A549 (cell line): ENCODE data around the gene LCK. TPM values are rescaled to one million over a fixed set of nuclear protein-coding genes. Genes with fewer than 3 reads are reported as not detected.

Experiments used
- CBX2 ChIP-seq: fragments of 200-600 bp; sonication (generic); IDR thresholded peaks from 2 replicates; pipeline ENCODE4 v1.6.1; 2016; ENCODE audit warnings: low read depth, mild to moderate bottlenecking, borderline replicate concordance
- CBX8 ChIP-seq: fragments of 200-600 bp; sonication (generic); IDR thresholded peaks from 2 replicates; pipeline ENCODE4 v1.6.1; 2016
- CHD4 ChIP-seq: fragments of 200-600 bp; sonication (generic); IDR thresholded peaks from 2 replicates; pipeline ENCODE4 v1.6.1; 2016; ENCODE audit warnings: antibody characterized with exemption, mild to moderate bottlenecking, borderline replicate concordance
- EHF ChIP-seq: fragments of 250-450 bp; sonication (Bioruptor Pico); IDR thresholded peaks from 2 replicates; pipeline ENCODE4 v1.5.0; 2020; ENCODE audit warnings: mild to moderate bottlenecking
- EHMT2 ChIP-seq: fragments of 200-600 bp; sonication (generic); IDR thresholded peaks from 2 replicates; pipeline ENCODE4 v1.6.1; 2016; ENCODE audit warnings: antibody characterized with exemption, low read depth, mild to moderate bottlenecking, moderate library complexity
- ESRRA ChIP-seq: fragments of 150-350 bp; IDR thresholded peaks from 2 replicates; pipeline ENCODE4 v1.6.1; 2014; ENCODE audit warnings: mild to moderate bottlenecking, low read length, borderline replicate concordance
- GATA3 ChIP-seq: IDR thresholded peaks from 2 replicates; pipeline ENCODE4 v1.6.1; 2012; ENCODE audit warnings: borderline replicate concordance
- HDAC2 ChIP-seq: fragments of 200-600 bp; sonication (generic); IDR thresholded peaks from 2 replicates; pipeline ENCODE4 v1.6.1; 2016
- HEYL ChIP-seq: fragments of 250-450 bp; sonication (Bioruptor Pico); IDR thresholded peaks from 2 replicates; pipeline ENCODE4 v1.8.0; 2021; ENCODE audit warnings: mild to moderate bottlenecking, moderate library complexity
- JUNB ChIP-seq: fragments of >200 bp; sonication (Bioruptor Twin); formaldehyde crosslinking; IDR thresholded peaks from 2 replicates; pipeline ENCODE4 v1.6.1; 2016
- MAFK ChIP-seq: fragments of 450-650 bp; IDR thresholded peaks from 2 replicates; pipeline ENCODE4 v1.6.1; 2014; ENCODE audit not compliant: partially characterized antibody
- MAZ ChIP-seq: fragments of 150-350 bp; IDR thresholded peaks from 2 replicates; pipeline ENCODE4 v1.6.1; 2014; ENCODE audit warnings: antibody characterized with exemption, low read depth, low read length, borderline replicate concordance
- MYC ChIP-seq: IDR thresholded peaks from 2 replicates; pipeline ENCODE4 v1.6.1; 2012; ENCODE audit warnings: mild to moderate bottlenecking, inconsistent platforms, low read length, improper control_type of control experiment, borderline replicate concordance
- NPAS2 ChIP-seq: fragments of 250-450 bp; sonication (Bioruptor Pico); IDR thresholded peaks from 2 replicates; pipeline ENCODE4 v1.8.0; 2022; ENCODE audit warnings: mild to moderate bottlenecking, moderate library complexity, borderline replicate concordance
- POLR2A ChIP-seq: IDR thresholded peaks from 2 replicates; pipeline ENCODE4 v1.6.1; 2012; ENCODE audit warnings: mild to moderate bottlenecking, low read length
- POLR2AphosphoS2 ChIP-seq: conservative IDR thresholded peaks from 2 replicates; pipeline ENCODE4 v1.6.1; 2012; ENCODE audit warnings: low read length, improper control_type of control experiment, inconsistent platforms
- RARB ChIP-seq: fragments of 250-450 bp; sonication (Bioruptor Pico); IDR thresholded peaks from 2 replicates; pipeline ENCODE4 v1.8.0; 2021; ENCODE audit warnings: mild to moderate bottlenecking, moderate library complexity
- RFX5 ChIP-seq: fragments of 450-650 bp; IDR thresholded peaks from 2 replicates; pipeline ENCODE4 v1.7.1; 2014; ENCODE audit warnings: antibody characterized with exemption, mild to moderate bottlenecking, moderate library complexity
- SMC3 ChIP-seq: fragments of >200 bp; sonication (Bioruptor Twin); formaldehyde crosslinking; IDR thresholded peaks from 3 replicates; pipeline ENCODE4 v1.6.1; 2018; ENCODE audit warnings: inconsistent platforms
- ZSCAN20 ChIP-seq: fragments of 250-450 bp; sonication (Bioruptor Pico); IDR thresholded peaks from 2 replicates; pipeline ENCODE4 v1.8.0; 2022; ENCODE audit warnings: mild to moderate bottlenecking, moderate library complexity
- polyA plus RNA-seq, 4 experiments: library from polyadenylated mRNA; depleted of rRNA in 3 of 4; stranded (reverse); fragments of >200 nt; fragmentation: RNase III in 1 of 4; extraction: RNeasy Plus Mini Kit Qiagen cat#74134 plus additional on column Dnase treatment in 1 of 4; gene quantifications; 2 replicates in 3 of 4; 3 replicates in 1 of 4; pipeline ENCODE4 v1.2.3, GENCODE V29; 2011 to 2017
- TF ChIP-seq, protein P1 (sequence below): fragments of 150-350 bp; IDR thresholded peaks from 2 replicates; pipeline ENCODE4 v1.6.1; 2014; ENCODE audit warnings: low read depth, mild to moderate bottlenecking, low read length
- TF ChIP-seq, protein P2 (sequence below): fragments of >200 bp; sonication (Bioruptor Twin); formaldehyde crosslinking; IDR thresholded peaks from 3 replicates; pipeline ENCODE4 v1.5.1; 2016
- TF ChIP-seq, protein P3 (sequence below): IDR thresholded peaks from 2 replicates; pipeline ENCODE4 v1.6.1; 2012; ENCODE audit warnings: low read depth, borderline replicate concordance
- TF ChIP-seq, protein P4 (sequence below): fragments of 250-450 bp; sonication (Bioruptor Pico); IDR thresholded peaks from 2 replicates; pipeline ENCODE4 v1.5.0; 2020; ENCODE audit warnings: low read depth, mild to moderate bottlenecking, moderate library complexity
- TF ChIP-seq, protein P5 (sequence below): IDR thresholded peaks from 2 replicates; pipeline ENCODE4 v1.6.1; 2012
- TF ChIP-seq, protein P6 (sequence below): fragments of >200 bp; sonication (Bioruptor Twin); formaldehyde crosslinking; IDR thresholded peaks from 3 replicates; pipeline ENCODE4 v1.6.1; 2016

The LCK gene
- polyA plus RNA-seq, 2 of the 4 experiments (the other 2 are of a cell fraction), result 0.03 TPM; not detected in 1

DNA sequence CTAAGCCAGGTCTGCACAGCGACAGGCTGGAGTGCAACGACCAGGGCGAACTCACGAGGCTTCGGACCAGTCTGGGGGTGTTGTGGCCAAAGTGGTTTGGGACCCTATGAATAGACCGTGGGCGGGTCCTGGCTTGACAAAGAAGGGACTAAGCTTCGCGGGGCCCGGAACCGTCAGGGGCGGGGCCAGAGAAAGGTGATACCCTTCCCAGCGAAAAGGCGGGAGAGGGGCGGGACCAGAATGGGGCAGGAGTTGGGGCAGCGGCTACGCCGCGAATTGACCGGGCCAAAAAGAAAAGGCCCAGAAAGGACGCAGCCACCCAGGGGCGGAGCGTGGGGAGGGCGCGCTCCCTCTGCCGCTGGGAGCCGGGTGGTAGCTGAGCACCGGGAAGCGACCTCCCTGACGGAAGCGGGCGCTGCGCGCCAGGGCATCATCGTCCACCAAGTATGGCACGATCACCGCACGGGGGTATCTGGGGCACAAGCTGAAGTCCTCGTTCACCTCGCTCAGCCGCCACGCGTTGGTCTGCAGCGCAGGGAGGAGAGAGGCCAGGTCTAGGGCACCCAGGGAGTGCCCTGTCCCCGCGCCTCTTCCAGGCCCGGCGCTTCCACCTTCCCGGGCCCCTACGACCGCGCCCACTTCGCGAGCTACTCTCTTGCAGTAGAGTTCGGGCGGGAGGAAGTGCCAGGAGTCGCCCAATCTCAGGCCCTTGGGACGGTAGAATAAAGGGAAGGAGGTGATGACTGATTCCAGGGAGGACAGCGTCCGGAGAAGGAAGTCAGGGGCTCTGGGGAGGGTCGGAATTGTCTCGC lies 10.7 kb upstream of the LCK start (continued):
- TF ChIP-seq, protein P1, sequence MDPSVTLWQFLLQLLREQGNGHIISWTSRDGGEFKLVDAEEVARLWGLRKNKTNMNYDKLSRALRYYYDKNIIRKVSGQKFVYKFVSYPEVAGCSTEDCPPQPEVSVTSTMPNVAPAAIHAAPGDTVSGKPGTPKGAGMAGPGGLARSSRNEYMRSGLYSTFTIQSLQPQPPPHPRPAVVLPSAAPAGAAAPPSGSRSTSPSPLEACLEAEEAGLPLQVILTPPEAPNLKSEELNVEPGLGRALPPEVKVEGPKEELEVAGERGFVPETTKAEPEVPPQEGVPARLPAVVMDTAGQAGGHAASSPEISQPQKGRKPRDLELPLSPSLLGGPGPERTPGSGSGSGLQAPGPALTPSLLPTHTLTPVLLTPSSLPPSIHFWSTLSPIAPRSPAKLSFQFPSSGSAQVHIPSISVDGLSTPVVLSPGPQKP, result no peak
- TF ChIP-seq MYC (no peak), RFX5 (no peak), MAFK (no peak), HEYL (CRISPR knock-in tag) (no peak), HDAC2 (no peak), CHD4 (no peak), POLR2A (peak; percentile 71), EHF (CRISPR knock-in tag) (no peak), CBX8 (no peak), ESRRA (no peak), NPAS2 (CRISPR knock-in tag) (no peak), EHMT2 (no peak), RARB (CRISPR knock-in tag) (no peak), SMC3 (peak; percentile 10; the same call in 1 of the 3 replicates), CBX2 (no peak), ZSCAN20 (no peak), JUNB (no peak), GATA3 (no peak), POLR2AphosphoS2 (no peak), MAZ (no peak)
- TF ChIP-seq, protein P2, sequence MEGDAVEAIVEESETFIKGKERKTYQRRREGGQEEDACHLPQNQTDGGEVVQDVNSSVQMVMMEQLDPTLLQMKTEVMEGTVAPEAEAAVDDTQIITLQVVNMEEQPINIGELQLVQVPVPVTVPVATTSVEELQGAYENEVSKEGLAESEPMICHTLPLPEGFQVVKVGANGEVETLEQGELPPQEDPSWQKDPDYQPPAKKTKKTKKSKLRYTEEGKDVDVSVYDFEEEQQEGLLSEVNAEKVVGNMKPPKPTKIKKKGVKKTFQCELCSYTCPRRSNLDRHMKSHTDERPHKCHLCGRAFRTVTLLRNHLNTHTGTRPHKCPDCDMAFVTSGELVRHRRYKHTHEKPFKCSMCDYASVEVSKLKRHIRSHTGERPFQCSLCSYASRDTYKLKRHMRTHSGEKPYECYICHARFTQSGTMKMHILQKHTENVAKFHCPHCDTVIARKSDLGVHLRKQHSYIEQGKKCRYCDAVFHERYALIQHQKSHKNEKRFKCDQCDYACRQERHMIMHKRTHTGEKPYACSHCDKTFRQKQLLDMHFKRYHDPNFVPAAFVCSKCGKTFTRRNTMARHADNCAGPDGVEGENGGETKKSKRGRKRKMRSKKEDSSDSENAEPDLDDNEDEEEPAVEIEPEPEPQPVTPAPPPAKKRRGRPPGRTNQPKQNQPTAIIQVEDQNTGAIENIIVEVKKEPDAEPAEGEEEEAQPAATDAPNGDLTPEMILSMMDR, result peak; percentile 36
- TF ChIP-seq, protein P3, sequence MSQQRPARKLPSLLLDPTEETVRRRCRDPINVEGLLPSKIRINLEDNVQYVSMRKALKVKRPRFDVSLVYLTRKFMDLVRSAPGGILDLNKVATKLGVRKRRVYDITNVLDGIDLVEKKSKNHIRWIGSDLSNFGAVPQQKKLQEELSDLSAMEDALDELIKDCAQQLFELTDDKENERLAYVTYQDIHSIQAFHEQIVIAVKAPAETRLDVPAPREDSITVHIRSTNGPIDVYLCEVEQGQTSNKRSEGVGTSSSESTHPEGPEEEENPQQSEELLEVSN, result 0 out of 2 replicates have a peak, but pooled peaks have one; percentile 29
- TF ChIP-seq, protein P4, sequence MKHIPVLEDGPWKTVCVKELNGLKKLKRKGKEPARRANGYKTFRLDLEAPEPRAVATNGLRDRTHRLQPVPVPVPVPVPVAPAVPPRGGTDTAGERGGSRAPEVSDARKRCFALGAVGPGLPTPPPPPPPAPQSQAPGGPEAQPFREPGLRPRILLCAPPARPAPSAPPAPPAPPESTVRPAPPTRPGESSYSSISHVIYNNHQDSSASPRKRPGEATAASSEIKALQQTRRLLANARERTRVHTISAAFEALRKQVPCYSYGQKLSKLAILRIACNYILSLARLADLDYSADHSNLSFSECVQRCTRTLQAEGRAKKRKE (CRISPR knock-in tag), result no peak
- TF ChIP-seq, protein P5, sequence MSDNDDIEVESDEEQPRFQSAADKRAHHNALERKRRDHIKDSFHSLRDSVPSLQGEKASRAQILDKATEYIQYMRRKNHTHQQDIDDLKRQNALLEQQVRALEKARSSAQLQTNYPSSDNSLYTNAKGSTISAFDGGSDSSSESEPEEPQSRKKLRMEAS, result peak; percentile 54
- TF ChIP-seq, protein P6, sequence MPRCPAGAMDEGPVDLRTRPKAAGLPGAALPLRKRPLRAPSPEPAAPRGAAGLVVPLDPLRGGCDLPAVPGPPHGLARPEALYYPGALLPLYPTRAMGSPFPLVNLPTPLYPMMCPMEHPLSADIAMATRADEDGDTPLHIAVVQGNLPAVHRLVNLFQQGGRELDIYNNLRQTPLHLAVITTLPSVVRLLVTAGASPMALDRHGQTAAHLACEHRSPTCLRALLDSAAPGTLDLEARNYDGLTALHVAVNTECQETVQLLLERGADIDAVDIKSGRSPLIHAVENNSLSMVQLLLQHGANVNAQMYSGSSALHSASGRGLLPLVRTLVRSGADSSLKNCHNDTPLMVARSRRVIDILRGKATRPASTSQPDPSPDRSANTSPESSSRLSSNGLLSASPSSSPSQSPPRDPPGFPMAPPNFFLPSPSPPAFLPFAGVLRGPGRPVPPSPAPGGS, result 0 out of 3 replicates have a peak, but pooled peaks have one; percentile 31
